Measurements from ENCODE around the gene CHCHD2.

- TF ChIP-seq EZH2 (IDR thresholded peaks at IDR 0.05; ENCODE audit: low read depth, unreplicated experiment) (no peak), CTCF (conservative IDR thresholded peaks at IDR 0.05; ENCODE audit: low read depth in 2 of 2) (no peak), ETS1 (IDR thresholded peaks at IDR 0.05) (no peak), CREB1 (CRISPR knock-in tag; IDR thresholded peaks at IDR 0.05; ENCODE audit: low read depth) (no peak), ZNF331 (CRISPR knock-in tag; IDR thresholded peaks at IDR 0.05; ENCODE audit: low read depth) (no peak), EZH2phosphoT487 (IDR thresholded peaks at IDR 0.05; ENCODE audit: unreplicated experiment) (no peak), REST (IDR thresholded peaks at IDR 0.05; ENCODE audit: unreplicated experiment) (no peak), POLR2AphosphoS5 (IDR thresholded peaks at IDR 0.05; ENCODE audit: low read depth) (no peak), ZNF114 (CRISPR knock-in tag; IDR thresholded peaks at IDR 0.05) (no peak)
Measured at GRCh38 chr7:56097700-56098099, 8.6 kb downstream of the CHCHD2 start.
